HG02610 (cell line): ENCODE results near the gene PLIN3.
"Not testable (repeated sequence)": the region's sequence is repeated elsewhere in the genome, so short reads cannot be mapped to it uniquely, and the experiment has no call there.

ENCODE experiments used
- ATAC-seq: cut with Tn5 transposase; IDR thresholded peaks from one replicate; pipeline ENCODE4 v1.9.1; 2021; ENCODE audit warnings: mild to moderate bottlenecking, moderate library complexity; ENCODE audit not compliant: unreplicated experiment

Gene PLIN3

DNA sequence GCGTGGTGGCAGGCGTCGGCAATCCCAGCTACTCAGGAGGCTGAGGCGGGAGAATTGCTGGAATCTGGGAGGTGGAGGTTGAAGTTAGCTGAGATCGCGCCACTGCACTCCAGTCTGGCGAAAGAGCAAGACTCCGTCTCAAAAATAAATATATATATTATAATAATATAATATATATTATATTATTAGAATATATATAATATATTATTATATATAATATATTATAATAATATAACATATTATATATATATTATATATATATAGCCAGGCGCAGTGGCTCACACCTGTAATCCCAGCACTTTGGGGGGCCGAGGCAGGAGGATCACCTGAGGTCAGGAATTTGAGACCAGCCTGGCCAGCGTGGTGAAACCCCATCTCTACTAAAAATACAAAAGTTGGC, 25.5 kb upstream of the PLIN3 start:
- not testable (repeated sequence) for ATAC-seq

DNA sequence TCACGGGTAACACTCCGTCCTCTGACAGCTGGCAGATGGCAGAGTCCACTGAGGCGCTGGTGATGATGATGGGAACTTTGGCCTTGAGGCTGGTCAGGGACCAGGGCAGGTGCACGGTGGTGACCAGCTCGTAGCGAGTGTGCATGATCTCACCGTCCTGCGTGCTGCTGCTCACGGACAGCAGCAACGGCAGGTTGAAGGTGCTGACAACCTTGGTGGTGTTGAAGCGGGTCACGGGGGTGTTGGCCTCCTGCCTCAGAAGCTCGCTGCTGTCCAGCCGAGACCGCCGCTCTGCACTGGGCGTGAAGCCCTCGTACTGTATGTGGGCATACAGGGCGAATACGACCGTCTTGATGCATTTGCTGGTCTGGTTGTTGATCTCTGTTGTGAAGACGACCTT, 23.6 kb upstream of the PLIN3 start:
- ATAC-seq: no peak

DNA sequence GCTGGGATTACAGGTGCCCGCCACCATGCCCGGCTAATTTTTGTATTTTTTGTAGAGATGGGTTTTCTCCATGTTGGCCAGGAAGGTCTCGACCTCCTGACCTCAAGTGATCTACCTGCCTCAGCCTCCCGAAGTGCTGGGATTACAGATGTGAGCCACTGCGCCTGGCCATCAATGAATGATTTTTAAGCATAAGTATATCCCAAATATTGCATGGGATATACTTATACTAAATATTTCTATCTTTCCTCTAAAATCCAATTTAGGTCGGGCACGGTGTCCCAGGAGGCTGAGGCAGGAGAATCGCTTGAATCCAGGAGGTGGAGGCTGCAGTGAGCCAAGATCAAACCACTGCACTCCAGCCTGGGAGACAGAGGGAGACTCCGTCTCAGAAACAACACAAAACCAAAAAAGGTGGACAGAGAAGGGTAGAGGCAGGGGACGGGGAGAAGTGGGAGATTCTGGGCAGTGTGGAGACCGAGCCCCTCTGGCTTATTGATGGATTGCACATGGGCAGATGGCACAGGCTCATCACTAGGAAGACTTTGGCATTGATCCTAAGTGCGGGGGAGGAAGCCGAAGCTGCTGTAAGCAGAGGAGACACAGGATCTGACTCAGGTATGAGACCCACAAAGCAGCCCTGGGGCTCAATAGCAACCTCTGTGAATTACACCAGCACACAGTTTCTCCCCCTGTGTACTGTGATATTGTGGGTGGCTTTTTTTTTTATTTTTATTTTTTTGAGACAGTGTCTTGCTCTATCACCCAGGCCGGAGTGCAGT, 21.8 kb upstream of the PLIN3 start:
- ATAC-seq: no peak

DNA sequence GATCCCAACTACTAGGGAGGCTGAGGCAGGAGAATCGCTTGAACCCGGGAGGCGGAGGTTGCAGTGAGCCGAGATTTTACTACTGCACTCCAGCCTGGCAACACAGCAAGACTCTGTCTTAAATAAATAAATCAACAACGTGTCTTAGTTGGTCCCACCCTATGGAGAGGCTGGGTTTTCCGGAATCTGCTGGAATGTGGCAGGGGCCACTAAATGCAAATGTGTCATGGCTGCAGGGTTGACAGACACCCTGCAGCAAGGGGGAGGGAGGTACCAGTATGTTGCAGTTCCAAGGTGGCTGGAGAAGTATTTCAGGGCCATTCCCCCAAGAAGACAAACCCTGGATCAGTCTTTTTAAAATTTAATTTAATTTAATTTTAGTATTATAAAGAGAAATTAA, 20.3 kb upstream of the PLIN3 start:
- ATAC-seq: not testable (repeated sequence)

DNA sequence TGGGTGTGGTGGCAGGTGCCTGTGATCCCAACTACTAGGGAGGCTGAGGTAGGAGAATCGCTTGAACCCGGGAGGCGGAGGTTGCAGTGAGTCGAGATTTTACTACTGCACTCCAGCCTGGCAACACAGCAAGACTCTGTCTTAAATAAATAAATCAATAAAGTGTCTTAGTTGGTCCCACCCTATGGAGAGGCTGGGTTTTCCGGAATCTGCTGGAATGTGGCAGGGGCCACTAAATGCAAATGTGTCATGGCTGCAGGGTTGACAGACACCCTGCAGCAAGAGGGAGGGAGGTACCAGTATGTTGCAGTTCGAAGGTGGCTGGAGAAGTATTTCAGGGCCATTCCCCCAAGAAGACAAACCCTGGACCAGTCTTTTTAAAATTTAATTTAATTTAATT, 17.5 kb upstream of the PLIN3 start:
- ATAC-seq: not testable (repeated sequence)

DNA sequence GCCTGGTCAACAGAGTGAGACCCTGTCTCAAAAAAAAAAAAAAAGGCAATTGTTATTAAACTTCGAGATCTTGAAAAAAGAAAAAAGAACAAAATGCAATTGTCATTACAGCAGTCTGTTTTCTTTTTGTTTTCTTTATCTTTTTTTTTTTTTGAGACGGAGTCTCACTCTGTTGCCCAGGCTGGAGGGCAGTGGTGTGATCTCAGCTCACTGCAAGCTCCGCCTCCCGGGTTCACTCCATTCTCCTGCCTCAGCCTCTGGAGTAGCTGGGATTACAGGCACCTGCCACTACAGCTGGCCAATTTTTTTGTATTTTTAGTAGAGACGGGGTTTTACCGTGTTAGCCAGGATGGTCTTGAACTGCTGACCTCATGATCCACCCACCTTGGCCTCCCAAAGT, 15.4 kb upstream of the PLIN3 start:
- not testable (repeated sequence) for ATAC-seq

DNA sequence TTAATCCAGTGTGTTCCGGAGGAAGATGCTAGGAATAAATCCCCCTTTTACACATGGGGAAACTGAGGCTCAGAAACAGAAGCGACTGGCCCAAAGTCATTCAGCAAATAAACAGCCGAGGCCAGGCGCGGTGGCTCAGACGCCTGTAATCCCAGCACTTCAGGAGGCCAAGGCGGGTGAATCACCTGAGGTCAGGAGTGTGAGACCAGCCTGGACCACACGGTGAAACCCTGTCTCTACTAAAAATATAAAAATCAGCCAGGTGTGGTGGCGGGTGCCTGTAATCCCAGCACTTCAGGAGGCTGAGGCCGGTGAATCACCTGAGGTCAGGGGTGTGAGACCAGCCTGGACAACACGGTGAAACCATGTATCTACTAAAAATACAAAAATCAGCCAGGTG, 11.6 kb upstream of the PLIN3 start:
- ATAC-seq: no peak

DNA sequence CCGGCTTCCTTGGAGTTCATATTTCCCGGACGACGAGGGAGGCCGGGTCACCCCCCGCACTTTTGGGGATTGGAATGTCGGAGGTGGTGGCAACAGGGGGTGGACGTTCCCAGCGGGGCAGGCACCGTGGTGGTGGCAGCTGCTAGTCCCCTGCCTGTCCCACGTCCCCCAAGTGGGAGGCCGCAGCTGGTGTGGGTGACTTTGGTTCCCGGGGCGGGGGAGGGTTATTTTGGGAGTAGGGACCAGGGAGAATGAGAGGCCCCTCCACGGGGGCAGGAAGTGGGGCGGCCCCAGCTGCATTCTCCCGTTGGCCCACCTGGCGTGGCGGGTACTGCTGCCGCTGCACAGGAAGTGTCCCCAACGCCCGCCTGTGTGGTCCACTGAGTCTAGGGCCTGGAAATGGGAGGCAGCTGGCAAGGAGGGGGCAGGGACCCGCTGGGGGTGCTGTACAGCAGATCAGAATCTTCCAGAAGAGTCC, 11.1 kb upstream of the PLIN3 start:
- ATAC-seq: no peak

DNA sequence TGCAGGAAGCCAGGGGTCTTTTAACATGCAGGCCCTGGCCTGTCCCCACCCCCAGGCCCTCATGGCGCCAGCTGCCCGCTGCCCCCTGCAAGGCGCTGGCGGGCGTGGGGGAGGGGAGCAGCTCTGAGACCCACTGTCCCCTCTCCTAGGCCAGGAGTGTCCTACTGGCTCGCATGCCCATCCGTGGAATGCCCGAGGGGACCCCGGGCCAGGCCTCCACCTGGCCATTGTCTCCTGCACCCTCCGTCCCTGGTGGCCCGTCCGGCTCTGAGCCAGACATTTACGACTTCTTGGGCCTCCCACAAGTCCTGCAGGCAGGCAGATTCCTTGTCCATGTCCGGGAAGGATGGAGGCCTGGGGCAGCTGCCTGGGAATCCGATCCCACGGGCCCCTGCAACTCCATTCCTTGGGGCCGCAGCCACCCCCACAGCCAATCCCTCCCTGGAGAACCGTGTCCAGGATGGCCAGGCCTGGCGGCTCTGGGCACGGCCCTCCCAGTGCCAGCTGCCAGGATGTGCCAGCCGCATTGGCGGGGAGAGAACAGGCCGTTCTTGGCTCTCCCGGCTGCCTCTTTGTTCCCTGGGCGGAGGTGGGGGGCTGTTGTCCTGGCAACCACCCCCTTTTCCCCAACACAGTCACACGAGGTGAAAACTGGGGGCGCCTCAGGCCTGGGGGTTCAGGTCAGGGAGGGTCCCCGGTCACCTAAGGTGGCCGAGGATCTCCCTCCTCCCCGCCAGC, 10.5 kb upstream of the PLIN3 start:
- ATAC-seq: no peak

DNA sequence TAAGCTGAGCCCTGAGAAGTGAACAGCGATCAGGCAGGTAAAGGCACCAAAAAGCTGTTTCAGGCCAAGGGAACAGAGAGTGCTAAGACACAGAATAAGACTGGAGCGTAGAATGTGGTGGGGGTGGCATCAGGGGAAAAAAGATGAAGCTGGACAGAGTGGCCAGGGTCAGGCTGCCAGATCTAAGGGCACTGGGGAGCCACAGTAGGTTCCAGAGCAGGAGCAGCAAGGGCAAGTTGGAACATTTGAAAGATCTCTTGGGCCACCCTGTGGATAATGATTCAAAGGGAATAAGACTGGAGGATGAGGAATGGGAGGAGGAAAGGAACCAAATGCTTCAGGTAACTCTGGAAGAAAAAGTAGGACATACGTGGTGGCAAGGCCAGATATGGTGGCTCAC, 6.5 kb upstream of the PLIN3 start:
- ATAC-seq: no peak

DNA sequence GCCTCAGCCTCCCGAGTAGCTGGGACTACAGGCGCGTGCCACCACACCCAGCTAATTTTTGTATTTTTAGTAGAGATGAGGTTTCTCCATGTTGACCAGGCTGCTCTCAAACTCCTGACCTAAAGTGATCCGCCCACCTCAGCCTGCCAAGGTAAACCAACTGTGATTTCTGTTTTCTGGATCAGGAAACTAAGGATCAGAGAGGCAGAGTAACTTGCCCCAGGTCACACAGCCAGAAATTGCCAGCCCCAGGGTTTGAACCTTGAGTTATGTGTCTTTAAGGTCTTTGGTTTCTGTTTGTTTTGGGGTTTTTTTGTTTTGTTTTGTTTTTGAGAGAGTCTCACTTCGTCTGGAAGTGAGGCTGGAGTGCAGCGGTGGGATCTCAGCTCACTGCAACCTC, 4.2 kb upstream of the PLIN3 start:
- no peak for ATAC-seq

DNA sequence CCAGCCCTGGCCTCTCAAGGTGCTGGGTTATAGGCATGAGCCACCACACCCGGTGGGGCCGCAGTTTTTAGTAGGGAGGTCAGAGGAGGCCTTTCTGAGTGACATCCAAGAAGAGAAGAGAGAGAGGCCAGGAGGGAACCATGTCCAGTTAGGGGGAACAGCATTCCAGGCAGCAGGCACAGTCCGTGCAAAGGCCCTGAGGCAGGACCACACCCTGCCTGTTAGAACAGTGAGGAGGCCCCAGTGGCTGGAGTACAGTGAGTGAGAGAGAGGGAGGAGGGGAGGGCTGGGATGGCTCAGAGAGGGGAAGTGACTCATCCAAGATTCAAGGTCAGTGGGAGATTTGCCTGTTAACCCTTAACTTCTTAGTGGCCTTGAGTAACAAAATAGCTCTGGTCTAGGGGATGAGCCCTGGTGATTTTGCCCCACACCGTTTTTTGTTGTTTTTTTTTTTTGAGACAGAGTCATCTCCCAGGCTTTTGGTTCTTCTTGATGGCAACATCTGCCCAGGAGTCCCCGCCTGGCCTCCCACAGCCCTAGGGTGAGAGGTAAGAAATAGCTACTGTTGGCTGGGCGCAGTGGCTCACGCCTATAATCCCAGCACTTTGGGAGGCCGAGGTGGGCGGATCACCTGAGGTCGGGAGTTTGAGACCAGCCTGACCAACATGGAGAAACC, 2.7 kb upstream of the PLIN3 start:
- no peak for ATAC-seq

DNA sequence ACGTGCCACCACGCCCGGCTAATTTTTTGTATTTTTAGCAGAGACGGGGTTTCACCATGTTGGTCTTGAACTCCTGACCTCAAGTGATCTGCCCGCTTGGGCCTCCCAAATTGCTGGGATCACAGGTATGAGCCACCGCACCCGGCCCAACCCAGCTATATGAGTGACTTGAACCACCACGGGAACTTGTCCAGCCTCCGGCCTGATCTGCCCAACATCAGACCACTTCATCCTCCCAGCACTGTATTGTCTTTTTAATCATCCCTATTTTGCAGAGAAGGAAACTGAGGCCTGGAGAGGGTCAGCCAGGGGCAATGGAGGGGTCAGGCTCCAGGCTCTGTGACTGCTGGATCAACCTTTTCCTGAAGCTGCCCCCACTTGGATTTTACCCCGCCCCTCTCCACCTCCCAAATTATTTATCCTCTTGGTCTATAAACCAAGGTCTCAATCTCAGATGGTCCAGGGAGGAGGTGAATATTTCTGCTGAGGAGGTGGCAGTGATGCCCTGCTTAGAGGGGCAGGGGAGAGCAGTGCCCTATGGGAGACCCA, 893 bp upstream of the PLIN3 start:
- ATAC-seq: no peak

DNA sequence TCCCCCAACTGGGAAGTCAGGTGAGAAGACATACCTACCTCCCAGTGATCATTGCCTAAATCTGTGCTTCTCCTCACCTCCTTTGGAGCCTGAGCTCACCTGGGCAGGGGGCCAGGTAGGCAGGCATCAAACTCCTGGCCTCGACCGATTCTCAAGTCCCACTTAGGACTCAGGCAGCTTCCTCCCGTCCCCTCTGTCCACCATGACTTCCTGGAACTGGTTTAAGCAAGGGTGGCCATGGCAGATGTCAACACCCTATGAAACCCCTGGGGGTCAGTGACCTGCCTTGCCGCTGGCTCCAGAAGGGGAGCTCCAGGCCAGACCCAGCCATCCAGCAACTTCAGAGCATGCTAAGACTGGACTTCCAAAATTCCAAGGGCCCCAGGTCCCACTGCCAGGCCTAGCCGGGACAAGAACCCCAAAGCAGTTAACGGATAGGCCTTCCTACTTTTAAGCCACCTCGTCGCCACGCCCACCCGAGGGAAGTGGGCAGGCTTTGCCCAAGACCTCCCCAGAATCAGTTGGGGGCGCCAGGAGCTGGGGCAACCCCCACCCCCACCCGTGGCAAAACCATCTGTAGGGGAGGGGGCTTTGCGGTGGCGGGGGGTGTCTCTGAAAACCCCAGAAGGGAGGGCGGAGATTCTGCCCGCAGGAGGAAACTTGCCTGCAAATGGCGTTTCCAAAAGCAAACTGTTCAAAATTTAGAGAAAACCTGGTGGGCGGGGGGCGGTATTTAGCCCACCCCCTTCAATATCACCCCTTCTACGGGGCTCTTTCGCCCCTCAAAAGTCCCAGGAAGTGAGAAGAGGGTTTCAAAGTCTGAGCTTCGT, 657 bp downstream of the PLIN3 start:
- ATAC-seq: no peak

DNA sequence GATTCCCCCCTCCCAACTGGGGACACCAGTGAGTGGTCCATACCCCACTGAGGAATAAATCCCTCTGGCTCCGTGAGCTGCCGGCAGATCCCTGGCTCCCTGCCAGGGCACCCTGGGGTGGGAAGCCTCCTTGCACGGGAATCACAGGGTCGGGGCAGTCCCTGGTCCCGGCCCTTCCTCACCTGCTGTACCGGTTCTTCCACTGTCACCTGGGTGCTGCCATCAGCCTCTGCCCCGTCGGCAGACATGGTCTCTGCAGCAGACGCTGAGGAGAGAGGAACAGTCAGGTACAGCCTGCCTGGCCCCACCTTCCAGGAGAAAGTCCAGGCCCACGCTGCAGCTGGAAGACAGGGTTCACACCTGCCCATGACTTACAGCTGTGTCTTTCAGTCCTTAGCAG, 6.3 kb downstream of the PLIN3 start:
- ATAC-seq: no peak

DNA sequence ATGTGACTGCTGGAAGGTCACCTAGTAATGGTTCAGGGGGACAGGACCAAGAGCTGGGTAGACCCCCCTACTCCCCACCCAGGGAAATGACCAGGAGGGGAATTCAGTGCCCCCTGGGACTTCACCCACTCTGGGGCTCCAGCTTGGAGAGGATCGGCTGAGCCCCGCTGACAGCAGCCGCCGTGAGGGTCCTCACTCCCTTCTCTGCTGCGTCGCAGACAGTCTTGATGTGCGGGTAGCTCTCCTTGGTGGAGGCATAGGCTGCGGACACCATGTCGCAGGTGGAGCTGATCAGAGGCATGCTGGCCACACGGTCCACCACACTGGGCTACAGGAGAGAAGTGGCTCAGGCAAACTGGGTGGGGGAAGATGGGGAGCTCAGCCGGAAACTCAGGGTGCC, 7.8 kb downstream of the PLIN3 start:
- ATAC-seq: no peak

DNA sequence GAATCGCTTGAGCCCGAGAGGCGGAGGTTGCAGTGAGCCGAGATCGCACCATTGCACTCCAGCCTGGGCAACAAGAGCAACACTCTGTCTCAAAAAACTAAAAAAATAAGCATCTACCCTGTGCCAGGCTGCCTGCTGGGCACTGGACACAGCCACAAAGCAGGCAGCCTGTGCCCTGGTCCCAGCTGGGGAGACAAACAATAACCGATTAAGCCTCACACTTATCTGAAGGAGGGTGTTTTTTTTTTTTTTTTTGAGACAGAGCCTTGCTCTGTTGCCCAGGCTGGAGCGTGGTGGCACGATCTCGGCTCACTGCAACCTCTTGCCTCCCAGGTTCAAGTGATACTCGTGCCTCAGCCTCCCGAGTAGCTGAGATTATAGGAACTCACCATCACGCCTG, 11.0 kb downstream of the PLIN3 start:
- ATAC-seq: not testable (repeated sequence)

DNA sequence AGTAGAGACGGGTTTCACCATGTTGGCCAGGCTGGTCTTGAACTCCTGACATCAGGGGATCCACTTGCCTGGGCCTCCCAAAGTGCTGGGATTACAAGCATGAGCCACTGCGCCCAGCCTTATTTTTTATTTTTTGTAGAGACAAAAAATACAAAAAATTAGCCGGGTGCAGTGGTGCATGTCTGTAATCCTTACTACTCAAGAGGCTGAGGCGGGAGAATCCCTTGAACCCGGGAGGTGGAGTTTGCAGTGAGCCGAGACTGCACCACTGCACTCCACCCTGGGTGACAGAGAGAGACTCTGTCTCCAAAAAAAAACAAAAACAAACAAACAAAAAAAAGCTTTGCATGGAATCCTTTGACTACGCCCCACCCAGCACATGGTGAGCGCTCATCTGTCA, 14.0 kb downstream of the PLIN3 start:
- not testable (repeated sequence) for ATAC-seq

DNA sequence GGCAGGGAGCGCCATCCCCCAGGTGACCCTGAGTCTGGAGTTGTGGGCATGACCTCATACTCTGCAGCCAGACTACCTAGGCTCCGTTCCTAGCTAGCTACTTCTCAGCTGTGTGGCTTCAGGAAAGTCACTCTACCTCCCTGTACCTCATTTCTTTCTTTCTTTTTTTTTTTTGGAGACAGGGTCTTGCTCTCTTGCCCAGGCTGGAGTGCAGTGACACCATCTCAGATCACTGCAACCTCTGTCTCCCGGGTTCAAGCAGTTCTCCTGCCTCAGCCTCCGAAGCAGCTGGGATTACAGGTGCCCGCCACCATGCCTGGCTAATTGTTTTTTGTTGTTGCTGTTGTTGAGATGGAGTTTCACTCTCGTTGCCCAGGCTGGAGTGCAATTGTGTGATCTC, 15.0 kb downstream of the PLIN3 start:
- ATAC-seq: no peak

DNA sequence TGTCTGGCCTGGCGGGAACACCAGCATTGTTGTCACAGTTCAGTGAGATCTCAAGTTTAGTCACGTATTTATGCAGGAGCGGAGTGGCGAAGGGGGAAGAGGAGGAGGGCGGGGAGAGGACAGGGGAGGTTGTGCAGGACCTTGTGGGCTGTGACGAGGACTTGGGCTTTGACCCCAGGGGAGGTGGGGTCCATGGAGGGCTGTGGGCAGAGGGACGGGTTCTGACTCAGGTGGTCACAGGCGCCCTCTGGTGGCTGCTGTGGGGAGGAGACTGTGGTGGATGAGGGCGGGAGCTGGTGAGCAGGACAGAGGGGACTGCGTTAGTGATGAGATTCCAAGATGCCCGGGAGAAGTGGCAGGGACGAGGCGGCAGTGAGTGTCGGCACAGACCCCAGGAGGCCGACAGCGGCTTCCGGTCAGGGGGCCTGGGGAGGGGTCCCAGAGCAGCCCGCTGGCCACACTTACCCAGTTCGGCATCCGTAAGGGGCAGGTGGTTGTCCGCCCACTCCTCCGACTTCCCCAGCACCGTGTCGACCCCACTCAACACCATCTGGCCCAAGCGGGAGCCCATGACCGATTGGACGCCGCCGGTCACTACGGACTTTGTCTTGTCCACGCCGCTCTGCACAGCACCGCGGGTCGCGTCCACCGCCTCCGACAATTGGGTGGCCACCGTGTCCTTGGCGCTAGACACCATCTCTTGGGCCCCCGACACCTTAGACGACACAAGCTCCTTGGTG, 15.7 kb downstream of the PLIN3 start:
- ATAC-seq: no peak
